NT2/D1 (cell line): Measurements from ENCODE around the gene FOXL2.
A peak's percentile ranks its signal among the peaks of the same experiment; 100 is the strongest.

Experiments
- DNase-seq: peaks from one replicate; pipeline ENCODE4 v3.0.0-alpha.2; 2011; ENCODE audit warnings: low read depth, low spot score
- H3K27me3 ChIP-seq: 2 replicates; pipeline ENCODE4 v1.6.0; 2011; ENCODE audit warnings: mild to moderate bottlenecking; ENCODE audit not compliant: insufficient read length, insufficient read depth
- H3K36me3 ChIP-seq: 2 replicates; pipeline ENCODE4 v1.6.1; 2011; ENCODE audit warnings: mild to moderate bottlenecking, low read length, mixed read lengths; ENCODE audit not compliant: insufficient read depth, insufficient read length
- H3K4me1 ChIP-seq: 2 replicates; pipeline ENCODE4 v1.5.1; 2011; ENCODE audit not compliant: insufficient read depth, insufficient read length
- H3K4me3 ChIP-seq: 2 replicates; pipeline ENCODE4 v1.5.1; 2011; ENCODE audit warnings: low read depth; ENCODE audit not compliant: insufficient read length
- H3K9ac ChIP-seq: 2 replicates; pipeline ENCODE4 v1.6.0; 2011; ENCODE audit warnings: low read depth; ENCODE audit not compliant: insufficient read length
- H3K9me3 ChIP-seq: 2 replicates; pipeline ENCODE4 v1.5.1; 2011; ENCODE audit warnings: mild to moderate bottlenecking, low read length; ENCODE audit not compliant: insufficient read depth
- SUZ12 ChIP-seq: IDR thresholded peaks from 2 replicates; pipeline ENCODE4 v1.6.1; 2011; ENCODE audit not compliant: insufficient read length, insufficient read depth; ENCODE audit errors: extremely low read depth
- YY1 ChIP-seq: IDR thresholded peaks from 2 replicates; pipeline ENCODE4 v1.6.1; 2011; ENCODE audit not compliant: insufficient read length, insufficient read depth
- ZNF274 ChIP-seq: IDR thresholded peaks from 2 replicates; pipeline ENCODE4 v1.6.1; 2011; ENCODE audit warnings: mild to moderate bottlenecking, low read depth, low read length

Gene FOXL2

DNA sequence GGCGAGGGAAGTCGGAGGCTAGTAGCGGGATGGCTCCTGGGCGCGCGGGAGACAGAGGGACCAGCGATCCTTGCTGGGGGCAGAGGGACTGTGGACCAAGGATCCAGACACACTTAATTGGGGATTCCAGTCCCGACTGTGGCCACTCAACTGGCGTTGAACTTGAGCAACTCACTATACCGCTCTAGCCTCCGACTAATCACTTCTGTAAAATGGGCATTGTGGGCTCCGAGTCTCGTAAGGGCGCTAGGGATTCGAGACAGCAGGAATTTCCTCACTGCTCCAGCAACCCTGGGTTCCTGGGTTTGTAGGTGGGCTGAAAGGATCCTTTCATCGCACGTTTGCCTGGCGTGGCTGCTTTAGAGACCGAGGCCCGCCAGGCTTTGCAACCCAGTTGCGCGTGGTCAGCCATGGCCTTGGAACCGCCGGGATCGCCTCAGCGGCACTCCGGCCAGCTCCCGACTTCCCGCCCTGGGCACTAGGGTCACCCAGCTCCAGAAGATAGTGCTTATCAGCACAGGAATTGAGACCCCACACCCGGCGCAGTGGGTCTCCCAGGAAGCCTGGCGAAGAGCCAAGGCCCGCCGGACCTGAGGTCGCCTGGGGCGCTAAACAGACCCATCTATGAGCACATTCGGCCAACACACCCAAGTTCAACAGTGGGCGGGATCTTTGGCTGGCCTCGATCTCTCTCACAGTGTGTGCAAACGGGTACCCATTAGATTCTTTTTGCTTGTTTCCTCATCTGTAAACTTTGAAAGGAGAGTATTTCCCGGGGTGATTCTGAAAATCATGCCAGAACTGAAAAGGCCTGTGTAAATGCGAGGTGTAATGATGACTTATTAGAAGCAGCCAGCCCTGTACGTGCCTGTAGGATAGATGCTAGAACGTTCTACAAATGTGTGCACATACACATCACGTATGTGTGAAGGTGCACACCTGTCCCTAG lies 9.9 kb downstream of the FOXL2 start:
- peak overlapping the region; percentile 37 for H3K4me3 ChIP-seq
- H3K27me3 ChIP-seq: peaks cover 70% of the 10 kb centered on the region
- DNase-seq: no peak
- H3K36me3 ChIP-seq: no peaks in the 10 kb centered on the region
- no peak for TF ChIP-seq SUZ12
- TF ChIP-seq ZNF274: no peak
- no peak for TF ChIP-seq YY1
- H3K4me1 ChIP-seq: peaks cover 7% of the 10 kb centered on the region
- peaks cover 15% of the 10 kb centered on the region for H3K9me3 ChIP-seq
- H3K9ac ChIP-seq: no peak overlapping the region

DNA sequence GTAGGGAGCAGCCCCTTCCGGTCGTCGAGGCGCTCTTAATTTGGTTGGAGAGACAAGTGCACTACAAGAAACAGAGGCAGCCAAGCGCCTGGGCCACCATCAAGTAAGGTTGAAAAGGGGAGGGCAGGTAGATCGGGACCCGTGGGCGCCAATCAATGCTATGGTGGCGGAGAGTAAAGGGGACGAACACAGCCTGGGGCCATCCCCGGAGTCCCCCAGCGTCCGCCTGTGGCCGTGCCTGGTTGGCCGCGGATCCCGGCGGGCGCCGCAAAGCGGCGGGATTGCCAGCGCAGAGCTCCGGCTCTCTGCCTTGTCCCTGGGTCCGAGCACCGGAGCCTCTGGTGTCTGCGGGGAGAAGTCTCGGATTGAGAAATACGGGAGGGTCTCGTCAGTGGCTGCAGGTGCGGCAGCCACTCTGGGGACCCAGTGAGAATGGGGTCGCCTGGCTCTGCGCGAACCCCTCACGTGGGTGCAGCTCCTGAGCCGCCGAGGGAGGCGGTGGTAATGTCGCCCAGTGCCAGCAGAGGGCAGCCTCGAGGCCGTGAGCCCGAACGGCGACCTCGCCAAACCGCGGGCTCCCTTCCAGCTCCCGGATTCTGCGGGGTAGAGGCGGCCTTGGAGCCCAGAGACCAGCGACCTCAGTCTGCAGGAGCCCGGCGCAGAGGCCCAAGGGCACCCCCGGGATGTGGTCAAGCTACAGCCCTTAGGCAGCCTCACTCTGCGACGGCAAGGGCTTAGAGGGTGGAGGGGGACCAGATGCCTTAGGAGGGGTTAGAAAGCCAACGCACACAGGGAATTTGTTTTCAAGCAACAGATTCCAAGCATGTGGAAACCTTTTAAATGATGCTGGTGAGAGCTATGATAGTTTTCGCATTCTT lies 10.8 kb downstream of the FOXL2 start:
- no peaks in the 10 kb centered on the region for H3K36me3 ChIP-seq
- peaks cover 7% of the 10 kb centered on the region for H3K4me1 ChIP-seq
- peak overlapping the region; percentile 37 for H3K4me3 ChIP-seq
- peak overlapping the region; percentile 65 for H3K9ac ChIP-seq
- peaks cover 61% of the 10 kb centered on the region for H3K27me3 ChIP-seq
- DNase-seq: no peak
- H3K9me3 ChIP-seq: peaks cover 15% of the 10 kb centered on the region
- TF ChIP-seq ZNF274 (no peak), YY1 (no peak), SUZ12 (peak; percentile 16)

DNA sequence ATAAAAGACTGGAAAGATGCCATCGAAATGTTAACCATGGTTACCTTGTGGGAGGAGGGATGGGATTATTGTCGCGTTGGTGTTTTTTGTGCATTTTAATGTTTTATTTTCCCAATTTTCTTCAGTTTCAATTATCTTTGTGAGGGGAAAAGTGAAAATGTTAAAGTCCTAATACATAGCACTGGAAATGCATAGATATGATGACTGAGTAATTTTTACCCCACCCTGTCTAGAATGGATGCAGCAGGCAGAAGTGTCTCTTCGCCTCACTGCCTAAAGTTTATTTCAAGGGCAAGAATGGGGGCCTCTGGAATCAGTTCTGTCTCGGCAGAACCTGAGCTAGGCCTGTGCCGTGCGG lies 11.5 kb downstream of the FOXL2 start:
- Histone ChIP-seq H3K9me3 (peaks cover 15% of the 10 kb centered on the region), H3K9ac (no peak overlapping the region), H3K27me3 (peaks cover 55% of the 10 kb centered on the region), H3K4me1 (peaks cover 7% of the 10 kb centered on the region), H3K4me3 (peak overlapping the region; percentile 37), H3K36me3 (no peaks in the 10 kb centered on the region)
- no peak for DNase-seq
- TF ChIP-seq ZNF274 (no peak), YY1 (no peak), SUZ12 (no peak)

DNA sequence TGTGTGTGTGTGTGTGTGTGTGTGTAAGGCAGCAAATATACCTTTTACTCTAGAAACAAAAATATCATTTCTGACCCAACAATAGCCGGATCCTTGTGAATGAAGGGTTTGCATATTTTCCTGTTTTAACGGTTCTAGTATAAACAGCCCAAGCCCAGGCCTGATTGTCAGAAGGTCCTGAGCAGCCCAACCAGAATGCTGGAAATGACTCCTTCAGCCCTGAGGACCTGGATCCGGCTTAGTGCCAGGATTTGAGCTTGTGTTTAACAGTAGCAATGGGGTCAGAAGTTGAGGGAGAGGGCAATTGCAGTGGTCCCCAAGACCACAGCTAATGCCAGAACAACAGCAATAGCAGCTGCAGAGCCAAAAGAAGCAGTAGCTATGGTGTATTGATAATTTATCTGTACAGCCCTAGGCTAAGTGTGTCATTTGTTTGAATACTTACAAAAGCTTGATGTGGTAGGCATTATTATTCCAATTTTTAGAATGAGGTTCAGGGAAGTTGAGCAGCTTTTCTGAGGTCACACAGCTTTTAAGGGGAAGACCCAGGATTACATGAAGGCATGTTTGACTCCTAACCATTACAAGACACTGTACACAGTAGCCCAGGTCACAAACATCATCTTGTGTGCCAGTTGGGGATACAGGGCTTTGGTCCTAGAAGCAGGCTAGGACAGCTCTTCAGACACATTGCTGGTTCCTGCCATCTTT lies 12.8 kb downstream of the FOXL2 start:
- peaks cover 7% of the 10 kb centered on the region for H3K4me1 ChIP-seq
- H3K27me3 ChIP-seq: peaks cover 42% of the 10 kb centered on the region
- DNase-seq: no peak
- H3K9ac ChIP-seq: no peak overlapping the region
- no peak for TF ChIP-seq SUZ12
- TF ChIP-seq YY1: no peak
- TF ChIP-seq ZNF274: no peak
- H3K9me3 ChIP-seq: peaks cover 15% of the 10 kb centered on the region
- no peaks in the 10 kb centered on the region for H3K36me3 ChIP-seq
- H3K4me3 ChIP-seq: no peak overlapping the region

DNA sequence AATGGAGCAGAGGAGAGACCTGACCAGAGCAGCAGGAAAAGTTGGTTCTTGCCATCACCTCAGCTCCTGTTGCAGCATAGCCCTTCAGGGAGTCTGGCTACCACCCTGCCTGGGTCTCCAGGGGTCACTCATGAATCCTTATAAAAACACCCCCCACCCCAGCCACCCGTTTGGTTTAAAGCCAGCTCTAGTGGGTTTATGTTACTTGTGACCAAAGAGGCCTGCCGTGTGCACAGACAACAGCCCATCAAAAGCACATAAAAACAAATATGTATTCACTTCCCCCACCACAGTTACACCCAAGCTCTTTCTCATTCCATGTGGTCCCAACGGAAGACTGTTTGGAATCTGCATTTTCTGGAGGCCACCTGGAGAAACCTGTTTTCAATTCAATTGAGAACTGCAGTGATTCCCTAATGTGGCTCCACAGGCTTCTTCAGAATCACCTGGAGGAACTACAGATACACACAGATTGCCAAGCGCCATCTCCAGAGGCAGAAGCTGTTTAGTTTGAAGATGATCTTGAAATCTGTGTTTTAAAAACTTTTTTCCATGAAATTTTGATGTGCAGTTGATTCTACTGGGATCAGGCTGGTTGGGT lies 13.8 kb downstream of the FOXL2 start:
- DNase-seq: no peak
- TF ChIP-seq ZNF274: no peak
- no peak for TF ChIP-seq YY1
- no peak for TF ChIP-seq SUZ12
- peaks cover 5% of the 10 kb centered on the region for H3K4me1 ChIP-seq
- H3K27me3 ChIP-seq: peaks cover 32% of the 10 kb centered on the region
- H3K9ac ChIP-seq: no peak overlapping the region
- no peaks in the 10 kb centered on the region for H3K36me3 ChIP-seq
- peaks cover 15% of the 10 kb centered on the region for H3K9me3 ChIP-seq
- H3K4me3 ChIP-seq: no peak overlapping the region

DNA sequence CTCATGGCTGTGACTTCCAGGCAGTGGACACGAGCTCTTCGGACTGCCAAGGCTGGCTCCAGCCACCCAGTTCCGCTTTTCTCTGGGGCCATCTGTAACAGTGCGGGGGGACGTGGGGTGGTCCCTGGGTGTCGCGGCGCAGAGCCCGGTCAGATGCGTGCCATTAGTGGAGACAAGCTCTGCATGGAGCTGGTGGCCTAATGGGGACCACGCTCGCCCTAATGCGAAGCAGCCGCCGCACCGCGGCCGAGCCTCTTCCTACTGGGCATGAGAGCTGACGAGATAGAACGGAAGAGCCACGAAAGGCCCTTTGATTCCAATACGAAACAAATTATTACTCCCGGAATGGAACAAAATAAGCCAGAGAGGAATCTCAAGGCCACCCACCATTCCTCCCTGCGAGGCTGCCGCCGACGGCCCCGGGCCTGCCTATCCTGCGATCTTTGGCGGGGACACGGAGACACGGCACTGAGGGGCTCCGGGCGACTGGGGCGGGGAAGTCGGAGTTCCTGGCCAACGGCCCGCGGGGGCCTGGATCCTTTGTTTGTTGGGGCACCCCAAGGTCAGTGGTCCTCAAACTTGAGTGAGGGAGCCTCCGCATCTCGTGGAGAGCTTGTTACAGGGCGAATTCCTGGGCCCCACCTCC lies 18.1 kb downstream of the FOXL2 start:
- DNase-seq: no peak
- H3K36me3 ChIP-seq: no peaks in the 10 kb centered on the region
- TF ChIP-seq ZNF274 (no peak), SUZ12 (no peak), YY1 (no peak)

More for the DNA sequence above, 18.1 kb downstream of the FOXL2 start:
- Histone ChIP-seq H3K9me3 (no peaks in the 10 kb centered on the region), H3K27me3 (peaks cover 3% of the 10 kb centered on the region), H3K9ac (no peak overlapping the region), H3K4me1 (no peaks in the 10 kb centered on the region), H3K4me3 (no peak overlapping the region)
